Fibroblast of skin of back (primary cell): ENCODE measurements around the gene NEAT1.
"Not testable (repeated sequence)": the region's sequence is repeated elsewhere in the genome, so short reads cannot be mapped to it uniquely, and the experiment has no call there.

Source experiments
- DNase-seq: peaks from one replicate; pipeline ENCODE4 v3.0.0-alpha.2; 2013

The NEAT1 gene

DNA sequence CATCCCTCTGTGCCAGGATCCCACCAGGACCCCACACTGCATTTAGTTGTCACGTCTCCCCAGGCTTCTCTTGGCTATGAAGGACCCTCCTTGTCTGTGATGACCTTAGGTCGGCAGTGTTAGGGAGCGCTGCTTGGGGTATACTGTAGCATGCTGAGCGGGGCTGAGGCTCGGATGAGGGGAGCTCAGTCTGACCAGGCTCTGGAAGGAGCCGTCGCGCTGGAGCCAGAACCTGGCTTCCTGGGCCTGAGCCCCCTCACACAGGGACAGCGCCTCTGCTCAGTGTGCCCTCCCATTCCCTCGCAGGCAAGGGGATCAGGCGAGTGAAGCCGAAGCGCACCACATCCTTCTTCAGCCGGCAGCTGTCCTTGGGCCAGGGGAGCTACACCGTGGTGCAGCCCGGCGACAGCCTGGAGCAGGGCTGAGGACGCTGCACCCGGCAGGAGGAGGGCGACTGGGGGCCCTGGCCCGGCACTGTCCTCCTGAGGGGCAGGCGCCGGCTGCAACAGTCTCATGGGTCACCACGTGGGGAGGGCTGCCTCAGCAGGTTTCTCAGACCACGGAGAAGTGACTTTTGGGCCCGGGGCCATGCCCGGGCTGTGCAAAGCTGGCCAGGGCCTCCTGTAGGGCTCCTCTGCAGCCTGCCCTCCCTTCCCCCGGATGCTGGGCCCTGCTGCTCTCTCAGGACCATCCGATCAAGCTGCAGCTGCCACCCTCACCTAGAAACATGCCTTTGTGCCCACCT lies 11.5 kb upstream of the NEAT1 start:
- DNase-seq: no peak

DNA sequence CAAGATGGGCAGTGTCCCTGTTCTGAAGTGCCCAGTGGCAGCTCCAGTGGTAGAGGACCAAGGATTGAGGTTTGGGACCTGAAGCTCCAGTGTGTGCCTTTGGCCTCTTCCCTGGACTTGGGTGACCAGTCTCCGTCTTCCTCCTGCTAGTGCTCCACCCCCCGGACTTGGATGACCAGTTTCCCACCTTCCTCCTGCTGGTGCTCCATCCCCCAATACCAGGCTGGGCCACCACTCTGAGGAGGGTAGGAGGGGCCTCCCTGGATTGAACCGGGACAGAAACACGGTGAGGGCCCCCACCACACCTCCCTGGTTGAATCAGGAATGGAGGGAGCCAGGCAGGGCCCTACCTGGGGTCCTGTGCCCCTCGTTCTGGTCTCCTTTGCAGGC lies 10.9 kb upstream of the NEAT1 start:
- no peak for DNase-seq

DNA sequence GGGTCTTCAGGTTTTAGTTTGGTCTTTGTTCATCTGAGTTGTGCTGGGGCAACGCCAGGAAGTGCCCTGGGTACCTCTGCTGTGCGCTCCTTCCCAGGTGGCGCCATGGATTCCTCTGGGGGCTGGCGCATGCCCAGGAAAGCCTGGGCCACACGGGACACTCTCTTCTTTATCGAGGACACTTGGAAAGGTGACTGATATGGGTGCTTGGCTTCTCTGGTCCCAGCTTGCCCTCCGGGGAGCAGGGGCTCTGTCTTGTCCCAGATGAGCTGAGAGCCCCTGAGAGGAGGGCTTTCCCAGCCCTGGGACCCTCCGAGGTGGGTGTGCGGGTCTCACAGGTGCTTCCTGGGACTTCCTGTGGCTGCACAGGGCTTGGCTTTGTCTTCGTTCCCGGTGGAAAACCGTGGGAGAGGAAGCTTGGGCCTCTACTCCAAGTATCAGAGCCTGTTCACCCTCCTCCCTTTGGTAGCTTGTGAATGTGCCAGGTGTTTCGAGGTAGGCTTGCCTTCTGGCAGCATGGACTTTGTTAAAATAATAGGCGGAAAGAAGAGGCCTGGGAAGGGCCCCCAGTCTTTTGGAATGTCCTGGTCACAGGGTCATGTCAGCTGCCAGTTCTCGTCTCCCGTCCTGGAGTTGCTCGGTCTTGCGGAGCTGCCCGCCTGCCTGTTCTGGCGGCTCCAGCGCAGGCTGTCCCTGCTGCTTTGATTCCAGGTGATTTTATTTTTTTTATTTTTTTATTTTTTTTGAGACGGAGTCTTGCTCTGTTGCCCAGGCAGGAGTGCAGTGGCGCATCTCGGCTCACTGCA lies 10.1 kb upstream of the NEAT1 start:
- no peak for DNase-seq

DNA sequence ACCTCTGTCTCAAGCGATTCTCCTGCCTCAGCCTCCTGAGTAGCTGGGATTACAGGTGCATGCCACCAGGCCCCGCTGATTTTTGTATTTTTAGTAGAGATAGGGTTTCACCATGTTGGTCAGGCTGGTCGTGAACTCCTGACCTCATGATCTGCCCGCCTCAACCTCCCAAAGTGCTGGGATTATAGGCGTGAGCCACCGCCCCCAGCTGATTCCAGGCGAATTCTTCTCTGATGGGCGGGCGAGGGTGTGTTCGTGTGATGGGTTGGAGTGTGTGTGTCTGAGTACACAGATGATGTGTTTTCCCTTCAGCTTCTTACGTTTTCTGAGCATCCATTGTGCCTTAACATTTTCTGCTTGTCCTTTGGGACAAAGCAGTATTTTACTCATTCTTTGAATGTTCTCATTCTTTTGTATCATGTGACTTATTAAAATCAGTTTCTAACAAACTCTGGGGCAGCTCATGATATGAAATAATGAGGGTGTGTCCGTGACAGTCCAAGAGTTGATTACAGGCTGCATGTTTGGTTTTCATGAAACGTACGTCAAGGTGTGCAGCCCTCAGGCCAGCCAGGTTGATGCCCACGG lies 9.4 kb upstream of the NEAT1 start:
- DNase-seq: not testable (repeated sequence)

DNA sequence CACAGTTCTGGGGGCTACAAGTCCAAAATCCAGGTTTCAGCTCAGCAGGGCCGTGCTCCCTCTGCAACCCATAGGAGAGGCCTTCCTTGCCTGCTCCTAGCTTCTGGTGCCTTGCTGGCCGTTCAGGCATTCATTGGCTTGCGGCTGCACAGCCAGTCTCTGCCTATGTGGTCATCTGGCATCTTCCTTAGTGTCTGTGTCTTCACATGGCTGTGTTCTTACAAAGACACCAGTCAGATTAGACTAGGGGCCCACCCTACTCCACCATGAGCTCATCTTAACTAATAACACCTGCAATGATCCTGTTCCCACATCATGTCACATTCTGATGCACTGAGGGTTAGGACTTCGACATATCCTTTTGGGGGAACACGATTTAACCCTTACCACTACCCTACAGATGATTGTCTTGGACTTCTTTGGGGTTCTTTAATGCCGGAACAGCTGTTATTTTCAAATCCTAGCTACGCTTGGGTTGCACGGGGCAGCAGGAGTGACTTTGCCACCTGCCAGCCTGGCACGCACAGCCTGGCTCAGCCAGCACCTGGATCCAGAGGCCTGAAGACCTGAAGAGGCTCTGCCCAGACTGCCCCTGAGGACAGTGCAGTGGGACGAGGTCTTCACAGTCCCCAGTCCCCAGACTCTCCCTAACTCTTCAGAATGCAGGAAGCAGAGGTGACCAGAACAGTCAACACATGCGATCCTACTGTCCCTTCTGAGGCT lies 7.7 kb upstream of the NEAT1 start:
- no peak for DNase-seq

DNA sequence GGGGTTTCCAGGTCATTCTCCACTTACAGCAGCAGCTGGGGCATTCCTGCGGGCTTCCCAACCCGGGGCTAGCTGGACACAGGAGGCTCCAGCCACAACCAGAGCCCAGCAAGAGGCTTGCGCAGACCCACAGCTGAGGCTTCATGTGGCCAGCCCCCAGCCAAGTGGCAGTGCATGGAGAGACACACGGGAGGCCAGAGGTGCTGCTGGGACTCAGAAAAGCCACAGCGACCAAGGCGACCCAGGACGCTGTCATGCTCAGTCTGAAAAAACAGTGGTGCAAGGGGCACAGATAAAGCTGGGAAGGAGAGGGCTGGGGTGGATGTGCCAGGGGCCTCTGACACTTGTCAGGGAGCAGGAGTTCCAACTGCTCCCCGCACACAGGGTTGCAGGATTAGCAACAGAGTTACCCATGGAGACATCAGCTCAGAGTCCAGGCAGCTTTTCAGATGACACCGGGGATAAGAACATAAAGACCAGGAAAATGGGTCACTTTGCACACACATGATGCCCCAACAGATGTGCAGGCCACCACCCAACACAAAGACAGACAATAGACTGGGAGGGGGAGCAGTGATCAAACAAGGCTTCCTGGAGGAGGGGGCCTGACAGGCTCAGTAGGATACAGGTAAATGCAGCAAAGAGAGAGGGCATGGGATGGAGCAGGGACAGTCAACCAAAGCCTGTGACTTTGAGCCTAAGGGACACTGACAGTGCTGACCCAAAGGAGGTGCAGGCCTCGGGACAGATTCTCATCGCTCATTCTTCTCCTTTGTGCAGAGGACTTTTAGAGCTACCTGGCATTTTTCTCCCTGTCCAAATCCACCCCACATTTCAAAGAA lies 6.9 kb upstream of the NEAT1 start:
- DNase-seq: no peak

DNA sequence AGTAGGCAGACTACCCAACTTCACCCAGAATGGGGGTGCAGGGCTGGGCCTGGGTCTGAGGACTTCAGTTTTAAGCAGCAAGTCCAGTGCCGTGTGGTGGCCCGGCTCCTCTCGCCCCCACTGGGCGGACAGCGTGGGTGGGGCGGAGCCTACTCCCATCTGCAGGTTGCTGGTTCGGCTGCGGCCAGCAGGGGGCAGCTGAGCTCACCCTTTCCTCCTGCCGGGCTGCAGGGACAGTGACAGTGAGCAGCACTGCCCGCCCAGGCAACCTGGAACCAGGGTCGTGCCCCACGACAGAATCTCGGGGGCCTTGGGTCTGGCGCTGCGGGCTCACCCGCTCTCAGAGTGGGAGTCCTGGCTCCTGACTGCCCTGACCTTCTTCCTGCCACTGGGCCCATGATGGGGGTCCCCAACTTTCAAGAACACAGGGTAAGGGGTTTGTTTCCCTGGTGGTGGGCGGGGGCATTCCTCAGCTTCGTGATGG lies 6.2 kb upstream of the NEAT1 start:
- peak; percentile 79 for DNase-seq

DNA sequence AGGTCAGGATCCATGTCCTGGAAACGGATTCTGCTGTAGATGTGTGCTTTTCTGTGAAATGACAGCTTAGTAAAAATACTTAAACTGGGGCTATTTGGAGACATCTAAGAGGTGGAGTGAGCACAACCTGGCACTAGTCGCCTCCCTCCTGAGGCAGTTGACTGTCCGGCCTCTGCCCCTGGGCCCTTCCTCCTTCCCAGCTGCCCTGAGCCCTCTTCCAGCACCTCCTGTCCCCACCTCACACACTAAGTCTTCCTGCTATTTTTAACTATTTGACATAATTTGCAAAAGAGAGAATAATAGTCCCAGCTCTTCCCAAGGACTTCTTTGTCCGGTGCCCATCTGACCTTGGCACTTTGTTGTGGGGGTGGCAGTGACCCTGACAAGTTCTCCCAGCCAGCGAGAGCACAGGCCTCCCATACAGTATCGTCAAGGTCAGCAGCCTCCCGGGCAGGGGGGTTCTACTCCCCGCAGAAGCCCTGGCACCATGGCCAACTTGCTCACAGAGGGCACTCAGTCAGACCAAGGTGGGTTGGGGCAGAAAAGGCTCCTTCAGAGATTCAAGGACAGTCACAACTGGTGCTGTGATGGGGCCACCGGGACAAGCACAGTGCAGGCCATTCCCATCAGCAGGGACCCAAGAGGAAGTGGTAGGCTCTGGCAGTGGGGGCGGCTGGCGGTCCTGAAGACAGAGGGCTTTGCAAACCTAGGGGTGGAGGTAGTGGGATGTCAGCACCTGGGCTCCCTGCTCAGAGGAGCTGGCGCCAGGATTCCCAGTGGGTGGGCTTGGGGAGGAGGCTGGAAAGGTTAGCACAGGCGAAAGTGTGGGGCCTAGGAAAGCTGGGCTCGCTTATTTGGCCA lies 5.5 kb upstream of the NEAT1 start:
- no peak for DNase-seq

DNA sequence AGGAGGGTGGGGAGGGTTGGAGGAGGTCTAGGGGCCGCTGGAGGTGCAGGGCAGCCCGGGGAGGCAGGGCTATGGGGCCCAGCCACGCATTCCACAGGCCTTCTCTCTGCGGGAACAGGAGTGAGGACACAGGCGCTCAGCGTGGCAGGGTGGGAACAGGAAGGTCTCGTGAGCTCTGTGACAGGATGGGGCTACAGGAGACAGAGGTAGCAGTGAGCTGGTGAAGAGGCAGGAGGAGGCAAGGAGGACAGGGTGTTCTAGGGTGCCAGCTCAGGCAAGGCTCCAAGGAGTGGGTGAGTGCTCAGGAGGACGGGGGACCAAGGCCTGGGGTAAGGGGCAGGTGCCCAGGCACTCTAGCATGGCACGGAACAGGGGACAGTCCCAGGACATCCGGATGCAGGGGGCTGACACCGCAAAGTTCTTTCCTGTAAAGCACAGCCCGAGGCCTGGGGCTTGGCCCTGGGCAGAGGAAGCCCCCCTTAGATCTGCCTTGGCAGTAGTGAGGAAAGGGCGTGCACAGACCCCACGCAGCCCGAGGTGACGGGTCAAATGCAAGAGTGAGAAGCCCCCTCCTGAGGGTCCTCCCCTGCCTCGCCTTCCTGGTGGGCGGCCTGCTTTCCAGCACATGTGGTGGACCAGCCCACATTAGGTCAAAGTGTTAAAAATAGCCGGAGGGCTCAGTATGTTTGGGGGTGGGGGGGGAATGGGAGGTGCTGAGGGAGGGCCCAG lies 4.7 kb upstream of the NEAT1 start:
- peak; percentile 57 for DNase-seq

DNA sequence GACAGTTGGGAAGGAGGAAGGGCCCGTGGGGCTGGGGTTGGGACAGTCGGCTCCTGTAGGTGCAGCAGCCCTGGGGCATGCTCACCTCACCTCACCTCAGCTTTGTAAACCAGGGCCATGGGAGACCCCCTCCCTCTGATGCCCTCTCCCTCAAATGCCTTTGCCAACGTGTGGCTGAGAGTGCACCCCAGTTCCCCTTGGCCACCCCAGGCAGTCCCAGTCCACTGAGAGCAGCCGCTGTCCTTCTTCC lies 4.2 kb upstream of the NEAT1 start:
- DNase-seq: no peak

DNA sequence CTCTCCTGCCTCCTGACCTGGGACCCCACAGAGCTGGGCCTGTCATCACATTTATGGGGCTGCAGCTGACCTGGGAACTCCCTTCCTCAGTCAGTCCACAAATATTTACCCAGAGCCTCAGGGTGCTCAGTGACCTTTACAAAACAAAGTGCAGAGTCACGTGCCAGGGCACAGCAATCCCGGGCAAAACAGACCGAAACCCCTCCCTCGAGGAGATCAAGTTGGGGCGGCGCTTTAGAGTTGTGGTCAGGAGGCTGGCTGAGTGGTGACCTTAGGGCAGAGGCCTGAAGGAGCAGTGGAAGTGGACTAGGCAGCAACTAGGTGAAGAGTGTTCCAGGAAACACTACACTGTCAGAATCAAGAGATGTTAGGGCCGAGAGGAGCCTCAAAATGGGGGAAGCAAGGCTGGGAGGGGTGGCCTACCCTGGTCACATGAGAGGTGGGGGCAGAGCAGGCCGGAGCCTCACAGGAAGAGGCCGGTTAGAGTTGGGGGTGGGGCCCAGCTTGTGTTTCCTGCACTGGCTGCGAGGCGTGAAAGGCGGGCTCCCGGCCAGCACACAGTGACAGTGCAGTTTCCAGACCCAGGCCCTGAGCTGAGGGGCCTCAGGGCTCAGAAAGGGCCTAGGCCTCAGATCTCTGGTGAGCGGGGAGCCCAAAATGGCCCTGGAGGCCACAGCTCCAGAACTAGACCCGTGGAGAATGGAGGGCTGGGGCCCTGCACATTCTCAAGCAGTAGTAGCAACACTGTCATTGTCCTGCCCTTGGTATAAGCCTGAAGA lies 3.7 kb upstream of the NEAT1 start:
- peak; percentile 96 for DNase-seq

DNA sequence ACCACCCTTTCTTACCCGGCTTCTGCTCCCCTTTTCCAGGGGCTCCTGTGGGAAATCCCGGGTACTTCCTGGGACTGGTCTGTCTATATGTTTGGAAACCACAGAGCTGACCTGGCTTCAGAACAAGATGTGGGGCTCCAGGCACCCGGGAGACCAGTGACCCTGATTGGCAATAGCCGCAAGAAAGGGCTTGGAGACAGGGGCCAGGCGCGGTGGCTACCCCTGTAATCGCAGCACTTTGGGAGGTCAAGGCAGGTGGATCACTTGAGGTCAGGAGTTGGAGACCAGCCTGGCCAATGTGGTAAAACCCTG lies 3.2 kb upstream of the NEAT1 start:
- no peak for DNase-seq

DNA sequence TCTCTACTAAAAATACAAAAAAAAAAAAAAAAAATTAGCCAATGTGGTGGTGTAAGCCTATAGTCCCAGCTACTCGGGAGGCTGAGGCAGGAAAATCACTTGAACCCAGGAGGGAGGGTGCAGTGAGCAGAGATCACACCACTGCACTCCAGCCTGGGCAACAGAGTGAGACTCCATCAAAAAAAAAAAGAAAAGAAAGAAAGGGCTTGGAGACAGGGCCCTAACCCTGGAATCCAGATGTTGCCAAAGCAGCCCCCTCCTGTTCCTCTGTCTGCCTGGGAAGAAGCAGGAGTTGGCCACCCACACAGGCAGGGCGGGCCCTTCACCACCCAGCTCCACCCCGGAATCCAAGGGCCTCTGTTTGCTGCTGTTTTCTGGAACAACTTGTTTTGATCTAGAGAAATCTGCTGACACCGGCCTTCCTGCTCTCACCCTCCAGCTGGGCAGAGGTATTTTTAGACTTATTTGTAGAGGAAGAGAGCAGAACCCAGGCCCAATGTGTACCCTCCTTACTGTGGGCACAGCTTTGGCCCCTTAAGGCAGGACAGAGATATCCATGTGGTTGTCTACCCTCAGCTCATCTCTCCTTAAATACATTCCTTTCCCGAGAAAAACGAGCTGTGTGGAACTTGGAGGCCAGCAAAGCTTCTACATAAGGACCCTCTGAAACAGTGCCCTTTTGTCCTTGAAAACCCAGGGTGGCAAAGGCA lies 2.7 kb upstream of the NEAT1 start:
- DNase-seq: peak; percentile 93

DNA sequence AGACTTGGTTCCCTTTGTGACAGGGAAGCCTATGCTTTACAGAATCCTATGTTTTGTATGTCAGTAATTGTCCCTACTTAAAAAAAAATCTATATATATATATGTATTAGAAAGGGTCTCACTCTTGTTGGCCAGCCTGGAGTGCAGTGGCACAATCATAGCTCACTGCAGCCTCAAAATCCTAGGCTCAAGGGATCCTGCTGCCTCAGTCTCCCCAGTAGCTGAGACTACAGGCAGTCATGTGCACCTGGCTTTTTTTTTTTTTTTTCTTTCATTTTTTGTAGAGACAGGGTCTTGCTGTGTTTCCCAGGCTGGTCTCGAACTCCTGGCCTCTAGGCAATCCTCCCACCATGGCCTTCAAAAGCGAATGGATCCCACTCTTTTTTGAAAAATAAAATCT lies 2.1 kb upstream of the NEAT1 start:
- no peak for DNase-seq

DNA sequence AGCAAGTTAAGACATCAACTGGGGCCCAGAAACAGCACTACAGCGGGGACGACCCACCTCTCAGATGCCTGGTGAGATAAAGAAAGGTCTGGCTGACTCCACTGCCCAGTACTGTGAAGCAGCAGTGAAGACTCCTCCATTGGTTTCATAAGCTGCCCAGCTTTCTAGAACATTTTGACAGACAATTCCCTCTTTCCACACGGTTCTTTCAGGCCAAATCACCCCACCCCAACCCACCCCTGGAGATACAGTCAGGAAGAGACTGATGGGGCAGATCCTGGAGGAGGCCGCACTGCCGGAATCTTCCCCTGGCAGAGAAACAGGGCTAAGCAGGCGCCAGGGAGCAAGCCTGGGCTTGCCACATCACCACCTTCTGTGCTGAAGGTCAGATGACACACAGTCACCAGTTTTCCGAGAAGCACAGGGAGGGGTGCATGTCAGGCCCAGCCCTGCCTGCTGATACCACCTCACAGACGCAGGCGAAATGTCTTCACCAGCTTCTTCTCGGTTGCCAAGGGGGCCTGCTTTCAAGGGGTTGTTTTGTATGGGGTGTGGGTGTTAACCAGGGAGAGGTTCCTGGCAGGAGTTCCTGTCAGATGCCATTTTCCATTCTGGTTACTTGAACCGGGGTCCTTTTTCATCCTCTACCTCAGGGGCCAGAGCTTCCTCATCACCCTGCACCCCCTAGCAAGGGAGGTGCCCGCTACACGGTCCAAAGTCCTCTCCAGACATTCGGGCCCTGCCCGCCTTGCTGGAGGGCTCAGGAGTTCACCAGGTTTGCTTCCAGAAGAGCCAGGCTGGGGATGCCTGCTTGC lies 1.4 kb upstream of the NEAT1 start:
- peak; percentile 99 for DNase-seq

DNA sequence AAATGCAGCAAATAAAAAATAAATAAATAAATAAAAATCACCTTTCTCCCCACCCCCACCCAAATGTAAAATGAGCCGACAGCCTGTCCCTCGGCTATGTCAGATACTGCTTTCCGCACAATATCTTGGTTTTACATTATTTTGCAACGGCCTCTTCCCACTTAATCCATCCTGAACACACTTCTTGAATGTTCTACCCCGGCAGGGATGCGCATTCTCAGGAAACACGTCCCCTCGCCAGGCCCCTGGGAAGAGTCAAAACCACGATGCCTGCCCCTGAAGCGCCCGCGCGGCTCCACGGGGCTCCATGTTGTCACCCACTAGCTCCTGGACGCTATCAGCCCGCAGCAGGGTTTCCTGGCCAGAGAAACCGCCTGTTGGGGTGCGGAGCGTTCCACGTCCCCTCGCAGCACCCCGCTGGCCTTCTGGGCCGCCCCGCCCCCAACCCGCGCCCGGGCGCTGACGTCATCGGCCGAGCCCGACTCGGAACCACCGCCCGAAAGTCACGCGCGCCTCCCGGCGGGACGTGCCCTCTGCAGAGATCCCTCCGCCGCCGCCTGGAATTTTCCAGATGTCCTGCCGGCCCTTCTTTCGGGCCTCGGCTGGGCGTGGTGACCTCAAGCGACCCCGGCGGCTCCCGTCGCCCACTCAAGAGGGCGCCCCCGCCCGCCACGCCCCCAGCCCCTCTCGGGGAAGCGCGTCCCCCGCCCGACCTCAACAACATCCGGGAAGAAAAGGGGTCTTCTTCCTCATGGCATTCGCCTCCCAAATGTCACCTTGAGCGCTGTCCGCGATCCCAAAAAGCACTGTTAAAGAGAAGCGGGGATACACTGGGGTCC lies 585 bp upstream of the NEAT1 start:
- peak; percentile 97 for DNase-seq

DNA sequence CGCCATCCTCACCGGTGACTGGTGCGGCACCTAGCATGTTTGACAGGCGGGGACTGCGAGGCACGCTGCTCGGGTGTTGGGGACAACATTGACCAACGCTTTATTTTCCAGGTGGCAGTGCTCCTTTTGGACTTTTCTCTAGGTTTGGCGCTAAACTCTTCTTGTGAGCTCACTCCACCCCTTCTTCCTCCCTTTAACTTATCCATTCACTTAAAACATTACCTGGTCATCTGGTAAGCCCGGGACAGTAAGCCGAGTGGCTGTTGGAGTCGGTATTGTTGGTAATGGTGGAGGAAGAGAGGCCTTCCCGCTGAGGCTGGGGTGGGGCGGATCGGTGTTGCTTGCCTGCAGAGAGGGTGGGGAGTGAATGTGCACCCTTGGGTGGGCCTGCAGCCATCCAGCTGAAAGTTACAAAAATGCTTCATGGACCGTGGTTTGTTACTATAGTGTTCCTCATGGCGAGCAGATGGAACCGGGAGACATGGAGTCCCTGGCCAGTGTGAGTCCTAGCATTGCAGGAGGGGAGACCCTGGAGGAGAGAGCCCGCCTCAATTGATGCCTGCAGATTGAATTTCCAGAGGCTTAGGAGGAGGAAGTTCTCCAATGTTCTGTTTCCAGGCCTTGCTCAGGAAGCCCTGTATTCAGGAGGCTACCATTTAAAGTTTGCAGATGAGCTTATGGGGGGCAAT lies 1.1 kb downstream of the NEAT1 start:
- DNase-seq: no peak
